Thyroid gland (tissue), 4 donors: ENCODE results near the gene SLC6A9.

Experiments used
- POLR2A ChIP-seq, 2 donors: fragments of 450-650 bp; IDR thresholded peaks; one replicate each; pipeline ENCODE4 v1.6.1; 2017; ENCODE audit warnings: antibody characterized with exemption in 2 of 2, mild to moderate bottlenecking in 2 of 2, moderate library complexity in 1 of 2
- TF ChIP-seq, protein P1 (sequence below), 6 experiments: fragments of 200-600 bp in 3 of 6; fragments of 450-650 bp in 3 of 6; sonication (generic) in 3 of 6; IDR thresholded peaks; one replicate each; pipeline ENCODE4 v1.5.1; 2016 to 2019; ENCODE audit warnings: antibody characterized with exemption in 6 of 6, mild to moderate bottlenecking in 2 of 6, inconsistent platforms in 1 of 6, moderate library complexity in 1 of 6

DNA sequence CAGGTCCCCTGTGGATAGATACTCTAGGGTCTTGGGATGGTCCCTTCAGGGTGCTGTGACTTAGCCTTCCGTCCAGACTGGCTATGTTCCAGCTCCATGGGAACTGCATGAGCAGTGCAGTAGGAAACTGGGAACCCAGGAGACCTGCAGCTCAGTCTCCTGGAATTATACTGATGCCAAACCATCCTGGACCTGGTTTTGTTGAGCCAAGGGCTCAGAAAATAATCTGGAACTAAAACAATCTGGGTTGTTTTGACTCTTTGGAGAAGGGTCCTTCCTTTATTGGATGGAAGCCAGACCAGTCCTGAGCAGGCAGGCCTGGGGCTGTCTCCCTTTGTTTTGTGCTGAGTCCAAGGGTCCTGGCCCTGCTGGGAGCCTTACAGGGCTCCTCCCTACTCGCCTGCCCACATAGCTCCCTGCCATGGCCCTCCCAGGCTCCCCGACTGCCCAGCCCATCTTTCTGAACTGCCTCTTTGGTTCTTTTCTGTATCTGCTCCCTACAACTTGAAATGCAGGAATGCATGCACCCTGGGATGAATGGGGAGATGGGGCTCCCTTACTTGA, 83.3 kb downstream of the SLC6A9 start:
- no peak for TF ChIP-seq POLR2A (IDR thresholded peaks at IDR 0.05)
- TF ChIP-seq, protein P1, sequence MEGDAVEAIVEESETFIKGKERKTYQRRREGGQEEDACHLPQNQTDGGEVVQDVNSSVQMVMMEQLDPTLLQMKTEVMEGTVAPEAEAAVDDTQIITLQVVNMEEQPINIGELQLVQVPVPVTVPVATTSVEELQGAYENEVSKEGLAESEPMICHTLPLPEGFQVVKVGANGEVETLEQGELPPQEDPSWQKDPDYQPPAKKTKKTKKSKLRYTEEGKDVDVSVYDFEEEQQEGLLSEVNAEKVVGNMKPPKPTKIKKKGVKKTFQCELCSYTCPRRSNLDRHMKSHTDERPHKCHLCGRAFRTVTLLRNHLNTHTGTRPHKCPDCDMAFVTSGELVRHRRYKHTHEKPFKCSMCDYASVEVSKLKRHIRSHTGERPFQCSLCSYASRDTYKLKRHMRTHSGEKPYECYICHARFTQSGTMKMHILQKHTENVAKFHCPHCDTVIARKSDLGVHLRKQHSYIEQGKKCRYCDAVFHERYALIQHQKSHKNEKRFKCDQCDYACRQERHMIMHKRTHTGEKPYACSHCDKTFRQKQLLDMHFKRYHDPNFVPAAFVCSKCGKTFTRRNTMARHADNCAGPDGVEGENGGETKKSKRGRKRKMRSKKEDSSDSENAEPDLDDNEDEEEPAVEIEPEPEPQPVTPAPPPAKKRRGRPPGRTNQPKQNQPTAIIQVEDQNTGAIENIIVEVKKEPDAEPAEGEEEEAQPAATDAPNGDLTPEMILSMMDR (IDR thresholded peaks at IDR 0.05), result no peak
